SK-N-SH treated with all-trans-retinoic acid at 6 μM for 48 hours (cell line): ENCODE data around the gene EXO1.
"Not testable (repeated sequence)": the region's sequence is repeated elsewhere in the genome, so short reads cannot be mapped to it uniquely, and the experiment has no call there.

Source experiments
- ATAC-seq: fragments of 200-7000 bp; cut with Tn5 transposase; 3 replicates; pipeline ENCODE4 v1.9.1; 2020; ENCODE audit warnings: mild to moderate bottlenecking, moderate library complexity
- ARNTL ChIP-seq: fragments of 450-650 bp; formaldehyde crosslinking; IDR thresholded peaks from 2 replicates; pipeline ENCODE4 v1.5.0; 2020; ENCODE audit warnings: low read depth, mild to moderate bottlenecking, moderate library complexity, borderline replicate concordance
- CREB5 ChIP-seq: fragments of 250-450 bp; sonication (Bioruptor Pico); IDR thresholded peaks from 2 replicates; pipeline ENCODE4 v1.5.1; 2020; ENCODE audit warnings: low read depth, mild to moderate bottlenecking, moderate library complexity
- CSDC2 ChIP-seq: fragments of 250-450 bp; sonication (Bioruptor Pico); IDR thresholded peaks from 2 replicates; pipeline ENCODE4 v1.5.0; 2020; ENCODE audit warnings: mild to moderate bottlenecking, moderate library complexity
- GLIS3 ChIP-seq: fragments of 250-450 bp; sonication (Bioruptor Pico); IDR thresholded peaks from 2 replicates; pipeline ENCODE4 v1.5.0; 2020; ENCODE audit warnings: mild to moderate bottlenecking, moderate library complexity
- ISL1 ChIP-seq: fragments of 250-450 bp; sonication (Bioruptor Pico); IDR thresholded peaks from 2 replicates; pipeline ENCODE4 v2.1.2; 2022; ENCODE audit warnings: mild to moderate bottlenecking, moderate library complexity
- OSR1 ChIP-seq: fragments of 250-450 bp; sonication (Bioruptor Pico); IDR thresholded peaks from 2 replicates; pipeline ENCODE4 v1.8.0; 2022; ENCODE audit warnings: moderate library complexity, mild to moderate bottlenecking, inconsistent platforms
- PATZ1 ChIP-seq: fragments of 250-450 bp; sonication (Bioruptor Pico); IDR thresholded peaks from 2 replicates; pipeline ENCODE4 v1.8.0; 2020; ENCODE audit warnings: mild to moderate bottlenecking, moderate library complexity, borderline replicate concordance
- PPARA ChIP-seq: fragments of 250-450 bp; sonication (Bioruptor Pico); IDR thresholded peaks from 2 replicates; pipeline ENCODE4 v1.5.0; 2020; ENCODE audit warnings: mild to moderate bottlenecking, borderline replicate concordance
- RARB ChIP-seq: fragments of 250-450 bp; sonication (Bioruptor Pico); IDR thresholded peaks from 2 replicates; pipeline ENCODE4 v1.8.0; 2021; ENCODE audit warnings: mild to moderate bottlenecking, moderate library complexity
- SNAI2 ChIP-seq: fragments of 250-450 bp; sonication (Bioruptor Pico); IDR thresholded peaks from 2 replicates; pipeline ENCODE4 v1.5.0; 2020; ENCODE audit warnings: mild to moderate bottlenecking, moderate library complexity
- TCF4 ChIP-seq: fragments of 250-450 bp; sonication (Bioruptor Pico); IDR thresholded peaks from 2 replicates; pipeline ENCODE4 v1.8.0; 2021; ENCODE audit warnings: mild to moderate bottlenecking, moderate library complexity, borderline replicate concordance
- TOX ChIP-seq: fragments of 250-450 bp; sonication (Bioruptor Pico); IDR thresholded peaks from 2 replicates; pipeline ENCODE4 v1.8.0; 2021; ENCODE audit warnings: mild to moderate bottlenecking, moderate library complexity, borderline replicate concordance
- ZC3H10 ChIP-seq: fragments of 250-450 bp; sonication (Bioruptor Pico); IDR thresholded peaks from 2 replicates; pipeline ENCODE4 v1.5.1; 2021; ENCODE audit warnings: mild to moderate bottlenecking, moderate library complexity
- ZFP3 ChIP-seq: fragments of 250-450 bp; sonication (Bioruptor Pico); IDR thresholded peaks from 2 replicates; pipeline ENCODE4 v1.5.0; 2020; ENCODE audit warnings: mild to moderate bottlenecking, moderate library complexity
- ZFP30 ChIP-seq: fragments of 450-650 bp; formaldehyde crosslinking; IDR thresholded peaks from 2 replicates; pipeline ENCODE4 v1.5.0; 2022; ENCODE audit warnings: mild to moderate bottlenecking, moderate library complexity
- ZNF565 ChIP-seq: fragments of 450-650 bp; formaldehyde crosslinking; conservative IDR thresholded peaks from 2 replicates; pipeline ENCODE4 v1.5.0; 2020; ENCODE audit warnings: low read depth, mild to moderate bottlenecking, moderate library complexity
- ZNF70 ChIP-seq: fragments of 450-650 bp; formaldehyde crosslinking; IDR thresholded peaks from 2 replicates; pipeline ENCODE4 v1.5.0; 2020; ENCODE audit warnings: mild to moderate bottlenecking, moderate library complexity
- ZNF8 ChIP-seq: fragments of 450-650 bp; formaldehyde crosslinking; IDR thresholded peaks from 2 replicates; pipeline ENCODE4 v1.5.0; 2020; ENCODE audit warnings: mild to moderate bottlenecking, moderate library complexity
- TF ChIP-seq, protein P1 (sequence below): fragments of 250-450 bp; sonication (Bioruptor Pico); IDR thresholded peaks from 2 replicates; pipeline ENCODE4 v1.5.0; 2020; ENCODE audit warnings: mild to moderate bottlenecking, moderate library complexity
- TF ChIP-seq, protein P2 (sequence below): fragments of 250-450 bp; sonication (Bioruptor Pico); IDR thresholded peaks from 2 replicates; pipeline ENCODE4 v1.8.0; 2021; ENCODE audit warnings: low read depth, mild to moderate bottlenecking, moderate library complexity, borderline replicate concordance

Gene EXO1

GRCh38 chr1:241847796-241848685 lies at the start of gene EXO1:
Gene EXO1, plus strand, starts transcription at chr1:241848204. Its CDS starts 2,222 bp downstream, at chr1:241850426.
- TF ChIP-seq, protein P1, sequence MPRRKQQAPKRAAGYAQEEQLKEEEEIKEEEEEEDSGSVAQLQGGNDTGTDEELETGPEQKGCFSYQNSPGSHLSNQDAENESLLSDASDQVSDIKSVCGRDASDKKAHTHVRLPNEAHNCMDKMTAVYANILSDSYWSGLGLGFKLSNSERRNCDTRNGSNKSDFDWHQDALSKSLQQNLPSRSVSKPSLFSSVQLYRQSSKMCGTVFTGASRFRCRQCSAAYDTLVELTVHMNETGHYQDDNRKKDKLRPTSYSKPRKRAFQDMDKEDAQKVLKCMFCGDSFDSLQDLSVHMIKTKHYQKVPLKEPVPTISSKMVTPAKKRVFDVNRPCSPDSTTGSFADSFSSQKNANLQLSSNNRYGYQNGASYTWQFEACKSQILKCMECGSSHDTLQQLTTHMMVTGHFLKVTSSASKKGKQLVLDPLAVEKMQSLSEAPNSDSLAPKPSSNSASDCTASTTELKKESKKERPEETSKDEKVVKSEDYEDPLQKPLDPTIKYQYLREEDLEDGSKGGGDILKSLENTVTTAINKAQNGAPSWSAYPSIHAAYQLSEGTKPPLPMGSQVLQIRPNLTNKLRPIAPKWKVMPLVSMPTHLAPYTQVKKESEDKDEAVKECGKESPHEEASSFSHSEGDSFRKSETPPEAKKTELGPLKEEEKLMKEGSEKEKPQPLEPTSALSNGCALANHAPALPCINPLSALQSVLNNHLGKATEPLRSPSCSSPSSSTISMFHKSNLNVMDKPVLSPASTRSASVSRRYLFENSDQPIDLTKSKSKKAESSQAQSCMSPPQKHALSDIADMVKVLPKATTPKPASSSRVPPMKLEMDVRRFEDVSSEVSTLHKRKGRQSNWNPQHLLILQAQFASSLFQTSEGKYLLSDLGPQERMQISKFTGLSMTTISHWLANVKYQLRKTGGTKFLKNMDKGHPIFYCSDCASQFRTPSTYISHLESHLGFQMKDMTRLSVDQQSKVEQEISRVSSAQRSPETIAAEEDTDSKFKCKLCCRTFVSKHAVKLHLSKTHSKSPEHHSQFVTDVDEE (CRISPR knock-in tag): 0 out of 2 replicates have a peak, but pooled peaks have one; percentile 27
- TF ChIP-seq ZFP3 (CRISPR knock-in tag): no peak
- peak; percentile 92 for ATAC-seq

DNA sequence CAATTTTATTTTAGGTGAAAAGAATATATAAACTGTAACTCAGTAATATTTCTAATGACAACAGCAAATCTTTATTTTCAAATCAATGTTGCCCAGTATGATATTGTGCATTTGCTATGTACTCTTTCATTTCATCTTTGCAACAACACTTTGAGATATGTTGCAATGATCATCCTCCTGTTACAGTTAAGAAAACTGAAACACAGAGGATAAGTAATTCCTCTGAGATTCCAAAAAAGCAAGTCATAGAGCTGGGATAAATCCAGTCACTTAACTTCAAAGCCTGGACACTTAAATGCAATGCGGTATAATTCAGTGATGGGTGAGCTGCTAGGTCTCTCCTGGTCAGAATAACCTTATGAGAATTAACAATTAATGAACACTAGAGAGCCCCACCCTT lies 48.6 kb upstream of the EXO1 start:
- no peak for ATAC-seq
- TF ChIP-seq, protein P1 (CRISPR knock-in tag): no peak
- TF ChIP-seq ZFP30: no peak
- no peak for TF ChIP-seq TOX
- no peak for TF ChIP-seq ZNF565
- no peak for TF ChIP-seq ARNTL (CRISPR knock-in tag)
- no peak for TF ChIP-seq OSR1 (CRISPR knock-in tag)
- no peak for TF ChIP-seq TCF4 (CRISPR knock-in tag)

- ATAC-seq: no peak
Measured at GRCh38 chr1:241800640-241801039, 47.4 kb upstream of the EXO1 start.

GRCh38 chr1:241802863-241803262 lies 45.1 kb upstream of the EXO1 start:
- TF ChIP-seq ZNF70 (CRISPR knock-in tag) (no peak), GLIS3 (CRISPR knock-in tag) (no peak), SNAI2 (CRISPR knock-in tag) (no peak), CSDC2 (CRISPR knock-in tag) (no peak), ZNF8 (CRISPR knock-in tag) (no peak), RARB (CRISPR knock-in tag) (no peak), ZFP3 (CRISPR knock-in tag) (no peak), ISL1 (CRISPR knock-in tag) (no peak), PATZ1 (CRISPR knock-in tag) (no peak), CREB5 (no peak), ZC3H10 (no peak)
- TF ChIP-seq, protein P2, sequence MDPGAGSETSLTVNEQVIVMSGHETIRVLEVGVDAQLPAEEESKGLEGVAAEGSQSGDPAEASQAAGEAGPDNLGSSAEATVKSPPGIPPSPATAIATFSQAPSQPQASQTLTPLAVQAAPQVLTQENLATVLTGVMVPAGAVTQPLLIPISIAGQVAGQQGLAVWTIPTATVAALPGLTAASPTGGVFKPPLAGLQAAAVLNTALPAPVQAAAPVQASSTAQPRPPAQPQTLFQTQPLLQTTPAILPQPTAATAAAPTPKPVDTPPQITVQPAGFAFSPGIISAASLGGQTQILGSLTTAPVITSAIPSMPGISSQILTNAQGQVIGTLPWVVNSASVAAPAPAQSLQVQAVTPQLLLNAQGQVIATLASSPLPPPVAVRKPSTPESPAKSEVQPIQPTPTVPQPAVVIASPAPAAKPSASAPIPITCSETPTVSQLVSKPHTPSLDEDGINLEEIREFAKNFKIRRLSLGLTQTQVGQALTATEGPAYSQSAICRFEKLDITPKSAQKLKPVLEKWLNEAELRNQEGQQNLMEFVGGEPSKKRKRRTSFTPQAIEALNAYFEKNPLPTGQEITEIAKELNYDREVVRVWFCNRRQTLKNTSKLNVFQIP (CRISPR knock-in tag): no peak
- ATAC-seq: no peak

More at GRCh38 chr1:241800640-241801039, 47.4 kb upstream of the EXO1 start:
- TF ChIP-seq PPARA (no peak), ZC3H10 (no peak), ARNTL (CRISPR knock-in tag) (no peak), ZFP3 (CRISPR knock-in tag) (no peak), RARB (CRISPR knock-in tag) (no peak), CSDC2 (CRISPR knock-in tag) (no peak)
- TF ChIP-seq, protein P2 (CRISPR knock-in tag): no peak

- ATAC-seq: not testable (repeated sequence)
Measured at GRCh38 chr1:241804706-241805105, 43.3 kb upstream of the EXO1 start.
